ENCODE measurements around the gene PRSS56. TPM values are rescaled to one million over a fixed set of nuclear protein-coding genes. Genes with fewer than 3 reads are reported as not detected.
A peak's percentile ranks its signal among the peaks of the same experiment; 100 is the strongest.

PRSS56 gene
- total and polyA plus RNA-seq, 2 of the 13 experiments (the other 11 are each of a cell fraction or from before 2014, with no cell fraction given), result not detected

DNA sequence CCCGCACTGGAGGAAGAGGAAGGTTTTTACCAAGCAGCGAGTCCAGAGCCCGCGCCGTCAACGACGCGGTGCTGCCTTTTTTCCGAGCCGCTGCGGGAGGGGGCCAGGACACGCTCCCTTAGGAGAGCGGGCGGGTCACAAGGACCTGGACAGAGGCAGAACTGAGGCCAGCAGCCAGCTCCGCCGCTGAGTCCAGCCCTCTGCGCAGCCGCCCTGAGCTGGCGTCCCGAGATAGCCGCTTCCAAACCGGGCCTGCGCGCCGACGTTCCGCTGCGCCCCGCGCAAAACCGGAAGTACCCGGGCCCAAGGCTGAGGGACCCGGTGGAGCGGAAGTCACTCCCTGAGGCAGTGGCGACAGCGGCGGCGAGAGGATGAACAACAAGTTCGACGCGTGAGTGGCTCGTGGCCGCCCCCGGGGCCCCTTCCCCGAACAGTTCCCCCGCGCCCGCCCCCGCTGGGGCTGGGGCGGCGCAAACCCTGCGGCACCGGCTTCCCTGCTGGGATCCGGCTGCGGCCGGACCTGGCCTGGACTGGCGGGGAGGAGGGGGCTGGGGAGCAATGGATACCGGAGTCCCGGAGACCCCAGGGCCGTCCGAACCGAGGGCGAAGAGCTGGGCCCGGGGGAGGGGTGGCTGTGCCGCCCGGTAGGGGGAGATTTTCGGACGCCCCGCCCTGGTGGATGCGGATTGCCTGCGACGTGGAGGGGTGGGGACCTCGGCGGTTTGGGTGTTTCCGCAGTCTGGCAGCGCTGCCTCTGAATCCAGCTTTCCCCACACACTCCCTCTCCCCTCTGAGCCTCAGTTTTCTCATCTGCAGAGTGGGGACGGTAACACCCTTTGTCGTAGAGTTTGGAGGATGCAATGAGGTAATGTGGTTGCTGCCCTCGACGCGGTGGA is 30.4 kb downstream of the PRSS56 start, which contains the start of the genes EIF4E2 and TIGD1 (continued):
- TF ChIP-seq ZNF850 (CRISPR knock-in tag; conservative IDR thresholded peaks at IDR 0.05), result 0 out of 2 replicates have a peak, but pooled peaks have one; percentile 42
- peak; percentile 95 for TF ChIP-seq SP140L (CRISPR knock-in tag; IDR thresholded peaks at IDR 0.05; ENCODE audit: borderline replicate concordance)
- TF ChIP-seq ZNF556 (CRISPR knock-in tag; IDR thresholded peaks at IDR 0.05; ENCODE audit: borderline replicate concordance), result peak; percentile 99
- TF ChIP-seq IRF2 (CRISPR knock-in tag; IDR thresholded peaks at IDR 0.05), result peak; percentile 96
- no peak for TF ChIP-seq ZBTB1 (CRISPR knock-in tag; IDR thresholded peaks at IDR 0.05; ENCODE audit: borderline replicate concordance)
- TF ChIP-seq GPN1 (CRISPR knock-in tag; IDR thresholded peaks at IDR 0.05; ENCODE audit: borderline replicate concordance), result no peak
- TF ChIP-seq SNRNP70 (IDR thresholded peaks at IDR 0.05; ENCODE audit: low read depth, low read length), result no peak
- TF ChIP-seq, protein P1, sequence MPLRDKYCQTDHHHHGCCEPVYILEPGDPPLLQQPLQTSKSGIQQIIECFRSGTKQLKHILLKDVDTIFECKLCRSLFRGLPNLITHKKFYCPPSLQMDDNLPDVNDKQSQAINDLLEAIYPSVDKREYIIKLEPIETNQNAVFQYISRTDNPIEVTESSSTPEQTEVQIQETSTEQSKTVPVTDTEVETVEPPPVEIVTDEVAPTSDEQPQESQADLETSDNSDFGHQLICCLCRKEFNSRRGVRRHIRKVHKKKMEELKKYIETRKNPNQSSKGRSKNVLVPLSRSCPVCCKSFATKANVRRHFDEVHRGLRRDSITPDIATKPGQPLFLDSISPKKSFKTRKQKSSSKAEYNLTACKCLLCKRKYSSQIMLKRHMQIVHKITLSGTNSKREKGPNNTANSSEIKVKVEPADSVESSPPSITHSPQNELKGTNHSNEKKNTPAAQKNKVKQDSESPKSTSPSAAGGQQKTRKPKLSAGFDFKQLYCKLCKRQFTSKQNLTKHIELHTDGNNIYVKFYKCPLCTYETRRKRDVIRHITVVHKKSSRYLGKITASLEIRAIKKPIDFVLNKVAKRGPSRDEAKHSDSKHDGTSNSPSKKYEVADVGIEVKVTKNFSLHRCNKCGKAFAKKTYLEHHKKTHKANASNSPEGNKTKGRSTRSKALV (CRISPR knock-in tag; IDR thresholded peaks at IDR 0.05), result peak; percentile 99
- peak; percentile 85 for TF ChIP-seq TEAD3 (CRISPR knock-in tag; optimal IDR thresholded peaks at IDR 0.05; ENCODE audit: borderline replicate concordance)
- peak; percentile 85; the same call in 1 of the 2 replicates for TF ChIP-seq ZNF20 (CRISPR knock-in tag; IDR thresholded peaks at IDR 0.05)
- no peak for TF ChIP-seq ZNF652 (CRISPR knock-in tag; IDR thresholded peaks at IDR 0.05; ENCODE audit: borderline replicate concordance, low read depth)
- peak; percentile 97 for TF ChIP-seq NAIF1 (CRISPR knock-in tag; IDR thresholded peaks at IDR 0.05; ENCODE audit: borderline replicate concordance)
- TF ChIP-seq CCDC6 (CRISPR knock-in tag; IDR thresholded peaks at IDR 0.05), result peak; percentile 97
- TF ChIP-seq, protein P2, sequence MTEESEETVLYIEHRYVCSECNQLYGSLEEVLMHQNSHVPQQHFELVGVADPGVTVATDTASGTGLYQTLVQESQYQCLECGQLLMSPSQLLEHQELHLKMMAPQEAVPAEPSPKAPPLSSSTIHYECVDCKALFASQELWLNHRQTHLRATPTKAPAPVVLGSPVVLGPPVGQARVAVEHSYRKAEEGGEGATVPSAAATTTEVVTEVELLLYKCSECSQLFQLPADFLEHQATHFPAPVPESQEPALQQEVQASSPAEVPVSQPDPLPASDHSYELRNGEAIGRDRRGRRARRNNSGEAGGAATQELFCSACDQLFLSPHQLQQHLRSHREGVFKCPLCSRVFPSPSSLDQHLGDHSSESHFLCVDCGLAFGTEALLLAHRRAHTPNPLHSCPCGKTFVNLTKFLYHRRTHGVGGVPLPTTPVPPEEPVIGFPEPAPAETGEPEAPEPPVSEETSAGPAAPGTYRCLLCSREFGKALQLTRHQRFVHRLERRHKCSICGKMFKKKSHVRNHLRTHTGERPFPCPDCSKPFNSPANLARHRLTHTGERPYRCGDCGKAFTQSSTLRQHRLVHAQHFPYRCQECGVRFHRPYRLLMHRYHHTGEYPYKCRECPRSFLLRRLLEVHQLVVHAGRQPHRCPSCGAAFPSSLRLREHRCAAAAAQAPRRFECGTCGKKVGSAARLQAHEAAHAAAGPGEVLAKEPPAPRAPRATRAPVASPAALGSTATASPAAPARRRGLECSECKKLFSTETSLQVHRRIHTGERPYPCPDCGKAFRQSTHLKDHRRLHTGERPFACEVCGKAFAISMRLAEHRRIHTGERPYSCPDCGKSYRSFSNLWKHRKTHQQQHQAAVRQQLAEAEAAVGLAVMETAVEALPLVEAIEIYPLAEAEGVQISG (CRISPR knock-in tag; IDR thresholded peaks at IDR 0.05), result peak; percentile 98
- TF ChIP-seq ZFP36L2 (CRISPR knock-in tag; IDR thresholded peaks at IDR 0.05), result peak; percentile 95; the same call in 1 of the 2 replicates
- no peak for TF ChIP-seq MYNN (CRISPR knock-in tag; IDR thresholded peaks at IDR 0.05; ENCODE audit: low read depth)
- TF ChIP-seq CREB1 (IDR thresholded peaks at IDR 0.05), result peak; percentile 74
- peak; percentile 59; the same call in 1 of the 2 replicates for TF ChIP-seq CREB1 (CRISPR knock-in tag; IDR thresholded peaks at IDR 0.05)
- peak; percentile 99; the same call in 1 of the 2 replicates for TF ChIP-seq ZNF674 (CRISPR knock-in tag; IDR thresholded peaks at IDR 0.05; ENCODE audit: low read depth)
- peak; percentile 87 for TF ChIP-seq SOX5 (CRISPR knock-in tag; IDR thresholded peaks at IDR 0.05; ENCODE audit: borderline replicate concordance)
- TF ChIP-seq, protein P3, sequence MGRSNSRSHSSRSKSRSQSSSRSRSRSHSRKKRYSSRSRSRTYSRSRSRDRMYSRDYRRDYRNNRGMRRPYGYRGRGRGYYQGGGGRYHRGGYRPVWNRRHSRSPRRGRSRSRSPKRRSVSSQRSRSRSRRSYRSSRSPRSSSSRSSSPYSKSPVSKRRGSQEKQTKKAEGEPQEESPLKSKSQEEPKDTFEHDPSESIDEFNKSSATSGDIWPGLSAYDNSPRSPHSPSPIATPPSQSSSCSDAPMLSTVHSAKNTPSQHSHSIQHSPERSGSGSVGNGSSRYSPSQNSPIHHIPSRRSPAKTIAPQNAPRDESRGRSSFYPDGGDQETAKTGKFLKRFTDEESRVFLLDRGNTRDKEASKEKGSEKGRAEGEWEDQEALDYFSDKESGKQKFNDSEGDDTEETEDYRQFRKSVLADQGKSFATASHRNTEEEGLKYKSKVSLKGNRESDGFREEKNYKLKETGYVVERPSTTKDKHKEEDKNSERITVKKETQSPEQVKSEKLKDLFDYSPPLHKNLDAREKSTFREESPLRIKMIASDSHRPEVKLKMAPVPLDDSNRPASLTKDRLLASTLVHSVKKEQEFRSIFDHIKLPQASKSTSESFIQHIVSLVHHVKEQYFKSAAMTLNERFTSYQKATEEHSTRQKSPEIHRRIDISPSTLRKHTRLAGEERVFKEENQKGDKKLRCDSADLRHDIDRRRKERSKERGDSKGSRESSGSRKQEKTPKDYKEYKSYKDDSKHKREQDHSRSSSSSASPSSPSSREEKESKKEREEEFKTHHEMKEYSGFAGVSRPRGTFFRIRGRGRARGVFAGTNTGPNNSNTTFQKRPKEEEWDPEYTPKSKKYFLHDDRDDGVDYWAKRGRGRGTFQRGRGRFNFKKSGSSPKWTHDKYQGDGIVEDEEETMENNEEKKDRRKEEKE (IDR thresholded peaks at IDR 0.05), result no peak
- peak; percentile 99 for TF ChIP-seq ZFP37 (CRISPR knock-in tag; IDR thresholded peaks at IDR 0.05; ENCODE audit: borderline replicate concordance)

All from HepG2 (cell line).